GM12878 (cell line): ENCODE data around the gene FBXL17. TPM values are rescaled to one million over a fixed set of nuclear protein-coding genes. Genes with fewer than 3 reads are reported as not detected.

Experiments used
- ATAC-seq: fragments of 200-7000 bp; cut with Tn5 transposase; 3 replicates; pipeline ENCODE4 v1.9.1; 2020; ENCODE audit warnings: mild to moderate bottlenecking, moderate library complexity
- BruUV-seq: library from RNA; stranded (reverse); fragments of 400-500 nt; replicated peaks from 2 replicates; lab custom pipeline; 2021; lab: Mats Ljungman, UMichigan
- CTCF ChIA-PET: fragments of 300-600 bp; sonication (Branson Sonifier 250); formaldehyde crosslinking; extraction: SDS; loops from one replicate; lab custom pipeline; 2021; ENCODE audit warnings: inconsistent platforms; lab: Yijun Ruan, JAX
- POLR2A ChIA-PET: fragments of 350-600 bp; formaldehyde crosslinking; extraction: SDS; loops from one replicate; lab custom pipeline; 2021; ENCODE audit warnings: inconsistent platforms; lab: Charles Lee
- RAD21 ChIA-PET: fragments of 300-600 bp; sonication (Branson Sonifier 250); formaldehyde crosslinking; loops from one replicate; lab custom pipeline; 2023; ENCODE audit warnings: antibody characterized with exemption; ENCODE audit not compliant: unreplicated experiment; lab: Charles Lee
- SMC1A ChIA-PET: fragments of 300-600 bp; sonication (Branson Sonifier 250); formaldehyde crosslinking; loops from one replicate; lab custom pipeline; 2023; ENCODE audit not compliant: unreplicated experiment, uncharacterized antibody; lab: Charles Lee
- DNase-seq: peaks from one replicate; pipeline ENCODE4 v3.0.0-alpha.2; 2011; ENCODE audit warnings: low read depth, low spot score
- FAIRE-seq: peaks from 3 replicates; lab custom pipeline; 2011; peaks lifted over from hg19 to GRCh38; lab: Jason Lieb, UNC
- H2AFZ ChIP-seq: 2 replicates; pipeline ENCODE4 v1.6.0; 2011; ENCODE audit warnings: low read depth, low read length, control low read depth; ENCODE audit not compliant: control insufficient read depth
- H3K27ac ChIP-seq: 2 replicates; pipeline ENCODE4 v1.5.1; 2011; ENCODE audit warnings: control low read depth; ENCODE audit not compliant: control insufficient read depth, insufficient read depth
- H3K27me3 ChIP-seq, 2 experiments: replicated peaks in 1 of 2; 2 replicates each; pipeline versions ENCODE4 v1.6.0 to v1.6.1; 2011; ENCODE audit warnings: low read length in 1 of 2; ENCODE audit not compliant: control insufficient read depth in 2 of 2, insufficient read depth in 2 of 2
- H3K36me3 ChIP-seq, 2 experiments: 2 replicates each; pipeline ENCODE4 v1.5.1; 2011; ENCODE audit warnings: low read length in 1 of 2; ENCODE audit not compliant: control insufficient read depth in 2 of 2, insufficient read depth in 2 of 2
- H3K4me1 ChIP-seq: 2 replicates; pipeline ENCODE4 v1.6.1; 2011; ENCODE audit warnings: mild to moderate bottlenecking, low read length, moderate library complexity, mixed read lengths; ENCODE audit not compliant: control insufficient read depth, insufficient read depth
- H3K4me2 ChIP-seq: 2 replicates; pipeline ENCODE4 v1.6.0; 2011; ENCODE audit warnings: control low read depth; ENCODE audit not compliant: control insufficient read depth, insufficient read depth
- H3K4me3 ChIP-seq: fragments of 200-600 bp; sonication (generic); 2 replicates; pipeline ENCODE4 v1.5.1; 2016
- H3K79me2 ChIP-seq: 2 replicates; pipeline ENCODE4 v1.6.0; 2011; ENCODE audit warnings: low read length; ENCODE audit not compliant: control insufficient read depth, insufficient read depth
- H3K9ac ChIP-seq: 2 replicates; pipeline ENCODE4 v1.8.0; 2011; ENCODE audit warnings: low read length, control low read depth, mixed read lengths; ENCODE audit not compliant: control insufficient read depth, insufficient read depth
- H3K9me3 ChIP-seq: replicated peaks from 3 replicates; pipeline ENCODE4 v1.5.1; 2011; ENCODE audit warnings: mild to moderate bottlenecking, low read length; ENCODE audit not compliant: control insufficient read depth, insufficient read depth
- H4K20me1 ChIP-seq: 2 replicates; pipeline ENCODE4 v1.6.0; 2011; ENCODE audit not compliant: control insufficient read depth, insufficient read depth
- DPF2 ChIP-seq: fragments of 450-650 bp; IDR thresholded peaks from 2 replicates; pipeline ENCODE4 v1.6.1; 2017; ENCODE audit warnings: mild to moderate bottlenecking
- HCFC1 ChIP-seq: fragments of 150-350 bp; IDR thresholded peaks from 2 replicates; pipeline ENCODE4 v1.6.1; 2014; ENCODE audit warnings: low read length
- JUNB ChIP-seq: IDR thresholded peaks from 2 replicates; pipeline ENCODE4 v1.6.1; 2016; ENCODE audit warnings: antibody characterized with exemption, mild to moderate bottlenecking
- MEF2B ChIP-seq: fragments of 450-650 bp; IDR thresholded peaks from 2 replicates; pipeline ENCODE4 v1.6.1; 2018; ENCODE audit warnings: mild to moderate bottlenecking, moderate library complexity; ENCODE audit not compliant: partially characterized antibody, poor library complexity, severe bottlenecking
- NFYB ChIP-seq: IDR thresholded peaks from 2 replicates; pipeline ENCODE4 v1.6.1; 2011; ENCODE audit warnings: low read depth, mild to moderate bottlenecking, low read length, improper control_type of control experiment, moderate library complexity; ENCODE audit not compliant: insufficient read depth
- PBX3 ChIP-seq: IDR thresholded peaks from 2 replicates; pipeline ENCODE4 v1.6.1; 2011; ENCODE audit warnings: mild to moderate bottlenecking, low read depth, low read length, moderate library complexity; ENCODE audit not compliant: insufficient replicate concordance
- RAD51 ChIP-seq: fragments of 450-650 bp; IDR thresholded peaks from 2 replicates; pipeline ENCODE4 v1.6.1; 2016; ENCODE audit warnings: moderate library complexity, mild to moderate bottlenecking, inconsistent platforms
- STAT1 ChIP-seq: fragments of 450-650 bp; conservative IDR thresholded peaks from 2 replicates; pipeline ENCODE4 v1.6.1; 2014; ENCODE audit warnings: antibody characterized with exemption, mild to moderate bottlenecking
- TARDBP ChIP-seq: IDR thresholded peaks from 2 replicates; pipeline ENCODE4 v1.6.1; 2016; ENCODE audit warnings: borderline replicate concordance
- USF1 ChIP-seq: IDR thresholded peaks from 2 replicates; pipeline ENCODE4 v1.6.1; 2011; ENCODE audit warnings: borderline replicate concordance, low read depth, mild to moderate bottlenecking, moderate library complexity, mixed read lengths, low read length; ENCODE audit not compliant: insufficient read depth; ENCODE audit errors: extremely low read length
- ZNF384 ChIP-seq: IDR thresholded peaks from 2 replicates; pipeline ENCODE4 v1.6.1; 2012; ENCODE audit warnings: low read depth, mild to moderate bottlenecking, low read length, improper control_type of control experiment, borderline replicate concordance
- WGBS: methylation state at CpG from one replicate; pipeline ENCODE4 v1.1.6; 2016; ENCODE audit warnings: low lambda C conversion rate; ENCODE audit not compliant: insufficient replicate concordance, insufficient coverage; ENCODE audit errors: missing lambda C conversion rate; 5-methylcytosine and 5-hydroxymethylcytosine counted together
- in situ Hi-C: fragments of 300-500 bp; cut with MboI; formaldehyde crosslinking; loops from 9 replicates; pipeline ENCODE4 v1.14.3; 2018; ENCODE audit warnings: mixed read lengths
- intact Hi-C: fragments of 100-400 bp; cut with micrococcal nuclease; formaldehyde crosslinking; loops from one replicate; pipeline ENCODE4 v1.14.2; 2022; ENCODE audit not compliant: unreplicated experiment
- polyA plus RNA-seq, 11 experiments: library from polyadenylated mRNA; depleted of rRNA in 4 of 11; unstranded in 6 of 11; stranded (reverse) in 5 of 11; fragments of >200 nt; fragmentation: Nextera tagmentation in 4 of 11; fragmentation: Illumina TruSeq in 1 of 11; extraction: Ambion mirVana in 4 of 11; extraction: Trizol in 1 of 11; gene quantifications; 1 replicate in 1 of 11; 2 replicates in 10 of 11; pipeline versions ENCODE4 v1.2.1 to v1.2.3, GENCODE V29; 2011 to 2016; ENCODE audit warnings: inconsistent platforms in 2 of 11, missing spikeins in 2 of 11, low read depth in 1 of 11
- total RNA-seq, 4 experiments: library from RNA; depleted of rRNA in 3 of 4; stranded (reverse); fragments of >200 nt in 3 of 4; fragmentation: Illumina TruSeq in 1 of 4; extraction: Trizol in 1 of 4; gene quantifications; 2 replicates each; pipeline versions ENCODE4 v1.2.1 to v1.2.3, GENCODE V29; 2013 to 2021
- TF ChIP-seq, protein P1 (sequence below): fragments of 450-650 bp; formaldehyde crosslinking; IDR thresholded peaks from 2 replicates; pipeline ENCODE4 v1.5.0; 2022; ENCODE audit warnings: mild to moderate bottlenecking, missing genetic modification characterization

The FBXL17 gene
- total and polyA plus RNA-seq, 10 of the 15 experiments (the other 5 are each of a cell fraction or from before 2014, with no cell fraction given): 0.88 to 9.0 (median 4.4) TPM

DNA sequence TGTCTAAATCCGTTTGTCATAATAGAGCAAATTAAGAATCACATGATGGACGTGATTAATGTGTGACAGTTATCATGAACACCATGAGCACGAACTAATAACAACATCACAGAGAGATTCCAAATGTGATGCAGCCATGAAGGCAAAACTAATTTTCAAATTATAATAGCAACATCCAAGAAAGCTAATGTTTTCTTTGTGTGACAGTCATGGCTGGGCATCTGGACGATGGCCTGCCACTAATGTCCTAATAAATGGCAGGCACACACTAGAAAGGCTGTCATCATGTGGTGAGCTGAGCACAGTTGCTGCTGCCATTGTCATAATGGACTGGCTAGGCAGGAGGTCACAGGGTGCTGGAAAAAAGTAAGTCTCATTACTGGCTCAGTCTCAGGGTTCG is 431.1 kb downstream of the FBXL17 start (continued):
- no peak for TF ChIP-seq USF1

- intact Hi-C loops: no loop called here
- WGBS: 57% methylated on average over 6 of the region's 6 CpGs
- Histone ChIP-seq H3K4me3 (no peak overlapping the region), H3K27me3 (no peaks in the 10 kb centered on the region), H2AFZ (no peak overlapping the region), H3K27ac (no peak overlapping the region), H3K79me2 (no peaks in the 10 kb centered on the region), H3K9me3 (no peaks in the 10 kb centered on the region), H3K36me3 (no peaks in the 10 kb centered on the region), H3K4me1 (no peaks in the 10 kb centered on the region)
- CTCF ChIA-PET: interaction anchor here (0.9 kb wide), 1 partner anchor 18 kb away, joined by 3 read pairs; no protein-coding TSS in a partner anchor
- DNase-seq: no peak
- TF ChIP-seq, protein P1, sequence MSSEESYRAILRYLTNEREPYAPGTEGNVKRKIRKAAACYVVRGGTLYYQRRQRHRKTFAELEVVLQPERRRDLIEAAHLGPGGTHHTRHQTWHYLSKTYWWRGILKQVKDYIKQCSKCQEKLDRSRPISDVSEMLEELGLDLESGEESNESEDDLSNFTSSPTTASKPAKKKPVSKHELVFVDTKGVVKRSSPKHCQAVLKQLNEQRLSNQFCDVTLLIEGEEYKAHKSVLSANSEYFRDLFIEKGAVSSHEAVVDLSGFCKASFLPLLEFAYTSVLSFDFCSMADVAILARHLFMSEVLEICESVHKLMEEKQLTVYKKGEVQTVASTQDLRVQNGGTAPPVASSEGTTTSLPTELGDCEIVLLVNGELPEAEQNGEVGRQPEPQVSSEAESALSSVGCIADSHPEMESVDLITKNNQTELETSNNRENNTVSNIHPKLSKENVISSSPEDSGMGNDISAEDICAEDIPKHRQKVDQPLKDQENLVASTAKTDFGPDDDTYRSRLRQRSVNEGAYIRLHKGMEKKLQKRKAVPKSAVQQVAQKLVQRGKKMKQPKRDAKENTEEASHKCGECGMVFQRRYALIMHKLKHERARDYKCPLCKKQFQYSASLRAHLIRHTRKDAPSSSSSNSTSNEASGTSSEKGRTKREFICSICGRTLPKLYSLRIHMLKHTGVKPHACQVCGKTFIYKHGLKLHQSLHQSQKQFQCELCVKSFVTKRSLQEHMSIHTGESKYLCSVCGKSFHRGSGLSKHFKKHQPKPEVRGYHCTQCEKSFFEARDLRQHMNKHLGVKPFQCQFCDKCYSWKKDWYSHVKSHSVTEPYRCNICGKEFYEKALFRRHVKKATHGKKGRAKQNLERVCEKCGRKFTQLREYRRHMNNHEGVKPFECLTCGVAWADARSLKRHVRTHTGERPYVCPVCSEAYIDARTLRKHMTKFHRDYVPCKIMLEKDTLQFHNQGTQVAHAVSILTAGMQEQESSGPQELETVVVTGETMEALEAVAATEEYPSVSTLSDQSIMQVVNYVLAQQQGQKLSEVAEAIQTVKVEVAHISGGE (CRISPR knock-in tag): no peak
- no peak for TF ChIP-seq PBX3
- TF ChIP-seq TARDBP: no peak
- TF ChIP-seq MEF2B: no peak
- no peak for TF ChIP-seq DPF2
- no peak for TF ChIP-seq JUNB
- TF ChIP-seq STAT1: no peak
- TF ChIP-seq ZNF384: no peak
- TF ChIP-seq HCFC1: no peak
- no peak for TF ChIP-seq NFYB
- no peak for TF ChIP-seq RAD51
- TF ChIP-seq, all 136 proteins: peak for 0
- Histone ChIP-seq H3K4me2 (no peak overlapping the region), H4K20me1 (no peaks in the 10 kb centered on the region), H3K9ac (no peak overlapping the region)
- no TSS peak for BruUV-seq
- ChIA-PET RAD21 (no interaction called here), SMC1A (no interaction called here), POLR2A (no interaction called here)
- FAIRE-seq (no peak), ATAC-seq (no peak)
- in situ Hi-C loops: no loop called here
These were observed 432.1 kb downstream of the FBXL17 start for GRCh38 chr5:107949688-107950341.
